Fibroblast of lung (primary cell): ENCODE results near the gene ATP5PD.

ENCODE experiments used
- EZH2 ChIP-seq: IDR thresholded peaks from 2 replicates; pipeline ENCODE4 v1.5.1; 2012; ENCODE audit warnings: low read length, control low read depth, mild to moderate bottlenecking; ENCODE audit errors: missing control alignments
- TF ChIP-seq, protein P1 (sequence below), 2 donors: IDR thresholded peaks in 1 of 2; conservative IDR thresholded peaks in 1 of 2; 1 replicate in 1 of 2; 2 replicates in 1 of 2; pipeline ENCODE4 v1.5.1; 2011 to 2012; ENCODE audit warnings: low read length in 2 of 2, control low read depth in 1 of 2, inconsistent platforms in 1 of 2, low read depth in 1 of 2, mild to moderate bottlenecking in 1 of 2

DNA sequence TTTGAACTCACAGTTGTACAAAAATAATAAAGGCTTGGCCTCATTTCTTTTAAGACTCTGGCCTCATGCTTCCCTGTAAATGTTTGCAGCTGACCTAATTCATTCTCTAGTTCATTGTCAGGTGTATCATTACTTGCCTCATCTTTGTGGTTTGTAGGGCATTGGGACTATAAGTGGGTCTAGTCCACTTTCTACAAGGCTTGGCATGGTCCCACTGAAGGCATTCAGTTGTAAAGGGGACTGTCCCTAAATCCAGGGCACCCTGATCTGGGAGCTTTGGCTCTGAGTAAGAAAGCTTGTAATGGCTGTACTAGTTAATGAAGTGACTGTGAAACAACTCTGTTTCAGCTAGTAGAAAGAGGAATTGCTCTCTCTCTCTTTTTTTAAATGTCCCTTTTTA lies 2.9 kb upstream of the ATP5PD start:
- TF ChIP-seq, protein P1, sequence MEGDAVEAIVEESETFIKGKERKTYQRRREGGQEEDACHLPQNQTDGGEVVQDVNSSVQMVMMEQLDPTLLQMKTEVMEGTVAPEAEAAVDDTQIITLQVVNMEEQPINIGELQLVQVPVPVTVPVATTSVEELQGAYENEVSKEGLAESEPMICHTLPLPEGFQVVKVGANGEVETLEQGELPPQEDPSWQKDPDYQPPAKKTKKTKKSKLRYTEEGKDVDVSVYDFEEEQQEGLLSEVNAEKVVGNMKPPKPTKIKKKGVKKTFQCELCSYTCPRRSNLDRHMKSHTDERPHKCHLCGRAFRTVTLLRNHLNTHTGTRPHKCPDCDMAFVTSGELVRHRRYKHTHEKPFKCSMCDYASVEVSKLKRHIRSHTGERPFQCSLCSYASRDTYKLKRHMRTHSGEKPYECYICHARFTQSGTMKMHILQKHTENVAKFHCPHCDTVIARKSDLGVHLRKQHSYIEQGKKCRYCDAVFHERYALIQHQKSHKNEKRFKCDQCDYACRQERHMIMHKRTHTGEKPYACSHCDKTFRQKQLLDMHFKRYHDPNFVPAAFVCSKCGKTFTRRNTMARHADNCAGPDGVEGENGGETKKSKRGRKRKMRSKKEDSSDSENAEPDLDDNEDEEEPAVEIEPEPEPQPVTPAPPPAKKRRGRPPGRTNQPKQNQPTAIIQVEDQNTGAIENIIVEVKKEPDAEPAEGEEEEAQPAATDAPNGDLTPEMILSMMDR (conservative IDR thresholded peaks at IDR 0.05 in 1 of 2, IDR thresholded peaks at IDR 0.05 in 1 of 2; ENCODE audit: low read depth in 1 of 2, low read length in 2 of 2): no peak
- no peak for TF ChIP-seq EZH2
